ENCODE measurements around the gene TMCC2. TPM values are rescaled to one million over a fixed set of nuclear protein-coding genes. Genes with fewer than 3 reads are reported as not detected.

TMCC2 gene
- total and polyA plus RNA-seq, 9 donors, result 6.1 to 13.4 (median 10.7) TPM

DNA sequence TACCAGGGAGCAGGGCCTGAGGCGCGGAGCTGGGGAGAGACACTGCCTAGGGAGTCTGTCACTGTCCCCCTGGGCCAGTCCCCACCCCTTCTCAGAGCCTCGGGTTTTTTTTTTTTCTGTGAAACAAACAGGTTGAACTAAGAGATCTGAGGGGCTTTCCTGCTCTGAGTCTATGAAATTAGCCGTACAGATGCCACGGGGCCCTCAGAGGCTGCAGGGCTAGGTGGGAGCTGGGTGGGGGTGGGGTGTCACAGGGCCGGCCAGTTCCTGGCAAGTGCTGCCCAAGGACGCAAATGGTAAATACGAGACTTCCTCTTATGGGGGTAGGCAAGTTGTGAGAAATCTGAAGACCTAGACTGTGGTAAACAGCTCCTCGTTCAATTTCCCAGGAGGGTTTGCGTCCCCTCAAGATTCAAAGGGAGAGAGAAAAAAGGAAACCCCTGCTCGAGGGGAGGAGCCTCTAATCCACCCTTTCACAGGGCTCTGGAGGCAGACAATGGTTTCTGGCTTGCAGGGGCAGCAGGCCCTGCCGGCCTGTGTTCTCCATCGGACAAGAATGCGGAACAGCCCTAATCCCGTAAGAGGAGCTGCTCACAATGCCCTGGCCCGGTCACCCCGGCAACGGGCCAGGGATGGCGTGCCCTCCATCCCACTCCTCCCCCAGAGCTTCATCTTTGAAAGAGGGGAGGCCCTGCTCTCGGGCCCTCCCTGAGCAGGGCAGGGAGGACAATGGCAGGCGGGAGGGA, 86.0 kb downstream of the TMCC2 start:
- no peaks in the 10 kb centered on the region for H3K9me3 ChIP-seq (replicated peaks; ENCODE audit: control insufficient read depth, low read depth, low read length)
- DNase-seq, result peak; percentile 78
- 11% methylated on average over 13 of the region's 21 CpGs for WGBS (ENCODE audit: insufficient coverage)
- no peaks in the 10 kb centered on the region for H3K27me3 ChIP-seq (ENCODE audit: control insufficient read depth, insufficient read depth, low read length)
- H3K4me1 ChIP-seq (ENCODE audit: control insufficient read depth, insufficient read depth, low read length), result peaks cover 36% of the 10 kb centered on the region
- peak overlapping the region; percentile 18 for H3K4me3 ChIP-seq (ENCODE audit: low read length)
- H3K27ac ChIP-seq (ENCODE audit: low read length), result peak overlapping the region; percentile 86
- H3K36me3 ChIP-seq (ENCODE audit: control insufficient read depth, insufficient read depth, low read length), result no peaks in the 10 kb centered on the region

DNA sequence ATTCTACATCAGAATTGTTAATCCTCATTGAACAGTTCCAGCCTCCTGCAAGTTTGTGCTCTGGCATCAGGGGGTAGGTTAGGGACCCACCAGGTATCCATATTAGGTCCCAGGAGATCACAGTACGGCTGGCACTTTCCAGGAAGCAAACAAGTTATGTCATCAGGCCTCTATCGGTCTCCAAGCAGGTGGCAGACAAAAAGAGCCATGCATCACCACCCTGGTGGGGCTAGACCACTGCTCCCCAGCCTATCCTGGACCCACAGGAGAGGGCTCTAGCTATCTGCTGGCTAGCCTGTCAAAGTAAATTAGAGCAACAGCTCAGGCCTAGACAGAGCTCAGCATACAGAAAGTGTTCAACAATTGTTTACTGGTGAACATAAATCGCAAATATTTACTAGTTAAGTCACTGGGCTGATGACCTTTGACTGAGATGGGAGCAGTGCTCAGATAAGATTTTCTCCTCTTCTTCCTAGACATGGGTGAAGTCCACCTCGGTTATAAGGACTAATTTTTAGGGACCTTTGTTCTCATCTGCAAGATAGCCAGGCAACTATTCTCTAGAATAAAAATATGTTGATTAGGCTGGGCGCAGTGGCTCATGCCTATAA, 87.4 kb downstream of the TMCC2 start:
- Histone ChIP-seq H3K27ac (ENCODE audit: low read length) (no peak overlapping the region), H3K27me3 (ENCODE audit: control insufficient read depth, insufficient read depth, low read length) (peaks cover 4% of the 10 kb centered on the region), H3K9me3 (replicated peaks; ENCODE audit: control insufficient read depth, low read depth, low read length) (no peaks in the 10 kb centered on the region), H3K36me3 (ENCODE audit: control insufficient read depth, insufficient read depth, low read length) (no peaks in the 10 kb centered on the region), H3K4me1 (ENCODE audit: control insufficient read depth, insufficient read depth, low read length) (peaks cover 42% of the 10 kb centered on the region), H3K4me3 (ENCODE audit: low read length) (no peak overlapping the region)
- no peak for DNase-seq
- WGBS (ENCODE audit: insufficient coverage), result 85% methylated on average over 2 of the region's 5 CpGs

DNA sequence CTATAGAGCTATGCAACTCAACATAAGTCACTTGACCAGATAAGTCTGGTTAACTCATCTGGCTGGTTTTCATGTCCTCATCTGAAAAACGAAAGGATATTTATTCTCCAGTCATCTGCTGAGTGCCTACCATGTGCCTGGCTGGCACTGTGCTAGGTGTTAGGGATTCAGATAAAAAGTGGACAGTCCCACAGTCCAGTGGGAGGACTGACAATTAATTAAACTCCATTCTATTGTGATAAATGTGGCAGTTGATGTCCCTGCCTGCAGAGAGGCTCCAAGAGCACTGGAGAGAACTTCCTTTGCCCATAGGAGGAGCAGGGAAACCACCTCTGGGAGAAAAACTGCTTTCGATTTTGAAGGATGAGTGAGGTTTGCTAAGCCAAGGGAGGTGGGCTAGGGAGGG, 88.4 kb downstream of the TMCC2 start:
- no peak overlapping the region for H3K27ac ChIP-seq (ENCODE audit: low read length)
- H3K27me3 ChIP-seq (ENCODE audit: control insufficient read depth, insufficient read depth, low read length), result peaks cover 13% of the 10 kb centered on the region
- no peak overlapping the region for H3K4me3 ChIP-seq (ENCODE audit: low read length)
- WGBS (ENCODE audit: insufficient coverage), result 78% methylated on average over 1 of the region's 2 CpGs
- H3K4me1 ChIP-seq (ENCODE audit: control insufficient read depth, insufficient read depth, low read length), result peaks cover 46% of the 10 kb centered on the region
- no peaks in the 10 kb centered on the region for H3K36me3 ChIP-seq (ENCODE audit: control insufficient read depth, insufficient read depth, low read length)
- no peaks in the 10 kb centered on the region for H3K9me3 ChIP-seq (replicated peaks; ENCODE audit: control insufficient read depth, low read depth, low read length)
- DNase-seq, result no peak

DNA sequence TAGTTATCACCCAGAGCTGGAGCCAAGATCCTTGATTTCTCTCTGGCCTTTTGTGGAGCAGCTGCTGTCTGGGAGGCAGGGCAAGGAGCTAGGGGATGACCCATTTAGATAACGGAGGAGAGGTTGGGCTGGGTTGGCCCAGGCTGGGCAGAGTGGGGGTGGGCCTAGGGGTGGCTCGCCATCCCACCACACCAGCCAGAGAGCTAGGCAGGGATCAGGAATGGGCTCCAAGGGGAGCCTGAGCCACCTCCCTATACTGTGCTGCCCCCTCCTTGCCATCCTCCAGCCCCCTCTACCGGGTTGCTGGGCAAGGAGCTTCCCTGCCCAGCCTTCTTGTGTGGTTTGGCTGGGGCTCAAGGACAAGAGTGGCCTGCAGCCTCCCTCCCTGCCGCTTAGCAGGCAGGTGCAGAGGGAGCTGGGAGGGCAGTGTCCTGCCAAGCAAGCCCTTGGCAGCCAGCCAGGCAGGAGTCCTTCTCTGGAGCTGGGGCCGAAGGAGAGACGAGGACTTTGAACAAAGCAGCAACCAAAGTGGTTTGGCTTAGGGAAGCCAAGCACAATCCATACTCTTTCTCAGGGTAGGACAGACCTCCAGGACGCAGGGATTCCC, 89.7 kb downstream of the TMCC2 start:
- H3K27me3 ChIP-seq (ENCODE audit: control insufficient read depth, insufficient read depth, low read length), result peaks cover 13% of the 10 kb centered on the region
- H3K27ac ChIP-seq (ENCODE audit: low read length), result peak overlapping the region; percentile 17
- no peaks in the 10 kb centered on the region for H3K36me3 ChIP-seq (ENCODE audit: control insufficient read depth, insufficient read depth, low read length)
- peak; percentile 73 for DNase-seq
- H3K4me1 ChIP-seq (ENCODE audit: control insufficient read depth, insufficient read depth, low read length), result peaks cover 49% of the 10 kb centered on the region
- no peak overlapping the region for H3K4me3 ChIP-seq (ENCODE audit: low read length)
- 62% methylated on average over 3 of the region's 7 CpGs for WGBS (ENCODE audit: insufficient coverage)
- H3K9me3 ChIP-seq (replicated peaks; ENCODE audit: control insufficient read depth, low read depth, low read length), result no peaks in the 10 kb centered on the region

DNA sequence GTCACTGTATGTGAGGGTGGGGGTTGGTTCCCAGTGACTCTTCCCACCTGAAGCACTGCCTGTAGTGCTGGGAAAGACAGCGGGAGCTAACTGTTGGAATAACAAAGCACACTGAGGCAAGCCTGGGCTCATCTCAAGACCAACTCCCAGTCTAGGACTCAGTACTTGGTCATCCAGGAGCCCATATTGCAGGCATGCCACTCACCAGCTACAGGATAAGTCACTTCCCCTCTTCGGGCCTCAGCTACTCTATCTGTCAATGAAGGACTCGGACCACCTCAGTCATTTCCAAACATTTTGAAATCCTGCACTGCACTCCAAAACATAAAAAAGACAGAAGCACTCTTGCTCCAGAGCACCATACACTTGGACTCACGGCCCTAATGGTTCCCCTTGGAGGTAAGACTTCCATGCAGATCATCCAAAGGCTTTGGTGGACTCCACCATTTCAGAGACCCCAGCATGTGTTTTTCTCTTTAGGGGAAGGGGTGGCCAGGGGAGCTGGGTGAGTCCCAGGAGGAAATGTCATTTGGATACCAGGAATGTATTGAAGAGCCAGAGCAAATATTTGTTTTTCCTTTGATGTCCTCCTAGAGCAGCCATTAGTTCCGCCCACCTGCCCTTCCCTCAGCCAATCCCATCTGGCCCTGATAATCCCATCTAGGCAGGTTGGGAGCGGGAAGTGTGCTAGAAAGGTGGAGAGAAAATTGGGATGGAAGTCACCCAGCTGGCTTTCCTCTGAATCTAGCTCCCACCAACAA, 90.7 kb downstream of the TMCC2 start:
- H3K27me3 ChIP-seq (ENCODE audit: control insufficient read depth, insufficient read depth, low read length), result peaks cover 13% of the 10 kb centered on the region
- H3K4me3 ChIP-seq (ENCODE audit: low read length), result no peak overlapping the region
- no peak for DNase-seq
- 93% methylated on average over 3 of the region's 6 CpGs for WGBS (ENCODE audit: insufficient coverage)
- no peaks in the 10 kb centered on the region for H3K9me3 ChIP-seq (replicated peaks; ENCODE audit: control insufficient read depth, low read depth, low read length)
- no peak overlapping the region for H3K27ac ChIP-seq (ENCODE audit: low read length)
- no peaks in the 10 kb centered on the region for H3K36me3 ChIP-seq (ENCODE audit: control insufficient read depth, insufficient read depth, low read length)
- peaks cover 45% of the 10 kb centered on the region for H3K4me1 ChIP-seq (ENCODE audit: control insufficient read depth, insufficient read depth, low read length)

DNA sequence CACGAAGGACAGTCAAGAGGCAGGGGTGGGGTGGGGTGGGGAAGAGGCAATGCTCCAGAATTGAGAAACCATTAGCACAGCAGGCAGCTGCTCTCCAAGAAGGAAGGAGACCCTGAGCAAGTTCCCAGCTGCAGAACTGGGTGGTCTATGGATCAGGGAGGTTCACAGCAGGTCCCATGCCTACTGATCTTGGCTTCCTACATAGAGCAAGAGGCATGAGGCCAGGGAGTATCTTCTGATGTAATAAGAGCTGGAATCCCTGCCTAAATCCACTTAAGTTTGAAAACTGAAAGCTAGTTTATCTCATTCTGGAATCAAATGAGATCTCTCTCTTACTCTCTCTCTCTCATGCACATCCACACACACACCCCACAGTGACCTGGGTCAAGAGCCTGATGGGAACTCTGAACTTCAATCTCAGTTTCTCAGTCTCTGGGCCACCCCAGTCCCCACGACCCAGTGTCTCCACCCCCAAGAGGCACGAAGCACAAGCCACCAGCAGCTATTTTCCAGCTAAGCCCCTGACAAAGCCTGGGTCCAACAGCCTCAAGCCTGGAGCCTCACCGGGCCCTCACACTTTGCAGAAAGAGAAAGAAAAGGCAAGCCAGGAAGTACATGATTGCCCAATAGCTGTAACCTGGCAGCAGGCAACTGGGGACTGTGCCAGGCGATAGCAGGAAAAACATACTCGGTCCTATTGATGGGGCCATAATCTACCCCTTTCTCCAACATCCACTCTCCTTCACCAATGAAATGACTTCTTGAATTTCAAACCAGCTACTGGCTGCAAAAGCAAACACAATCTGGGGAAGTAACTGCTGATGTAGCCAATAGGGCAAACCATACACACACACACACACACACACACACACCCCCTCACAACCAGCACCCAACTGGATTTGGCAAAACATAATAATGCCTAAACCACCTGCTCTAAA, 91.6 kb downstream of the TMCC2 start:
- peak; percentile 62 for DNase-seq
- Histone ChIP-seq H3K4me1 (ENCODE audit: control insufficient read depth, insufficient read depth, low read length) (peaks cover 36% of the 10 kb centered on the region), H3K27ac (ENCODE audit: low read length) (no peak overlapping the region)

DNA sequence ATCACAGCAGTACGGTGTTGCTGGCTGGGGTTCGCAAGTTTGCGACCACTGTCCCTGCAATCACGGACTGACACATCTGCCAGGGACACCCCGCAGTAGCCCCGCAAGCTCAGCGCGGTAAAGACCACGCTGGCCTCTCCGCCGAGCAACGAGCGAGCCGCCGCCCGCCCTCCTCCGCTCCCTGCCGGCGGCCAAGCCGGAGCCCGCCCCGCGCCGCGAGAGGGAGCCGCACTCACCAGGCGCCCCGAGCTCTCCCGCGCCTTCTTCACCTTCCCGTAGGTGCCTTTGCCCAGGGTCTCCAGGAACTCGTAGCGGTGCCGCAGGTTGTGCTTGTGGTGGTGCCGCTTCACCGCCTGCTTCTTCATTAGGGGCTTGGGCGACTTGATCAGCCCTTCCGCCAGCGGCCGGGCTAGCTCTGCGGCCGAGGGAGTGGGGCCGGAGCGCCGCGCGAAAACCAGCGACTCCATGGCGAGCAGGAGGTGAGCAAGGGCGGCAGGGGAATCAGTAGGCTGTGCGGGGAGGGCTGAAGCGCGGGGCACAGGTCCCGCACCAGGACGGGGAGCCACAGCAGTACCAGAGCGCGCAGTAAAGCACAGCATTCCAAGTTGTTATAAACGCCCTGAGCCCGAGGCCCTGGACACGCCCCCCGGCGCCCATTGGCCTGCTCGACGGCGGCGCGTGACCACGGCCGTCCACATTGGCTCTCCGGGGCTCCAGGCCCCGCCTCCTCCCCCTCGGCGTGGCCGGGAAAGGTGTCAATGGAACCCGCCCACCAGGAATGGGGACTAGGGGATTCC, 93.6 kb downstream of the TMCC2 start, which contains the start of gene NUAK2:
Gene NUAK2, minus strand, starts transcription at position 584 of the 797 bp plus-strand sequence. Its CDS starts 117 bp downstream, at position 467.
- peaks cover 16% of the 10 kb centered on the region for H3K27me3 ChIP-seq (ENCODE audit: control insufficient read depth, insufficient read depth, low read length)
- H3K27ac ChIP-seq (ENCODE audit: low read length), result no peak within 1 kb of the TSS
- H3K4me3 ChIP-seq (ENCODE audit: low read length), result peak within 1 kb of the TSS; percentile 44
- no peaks in the 10 kb centered on the region for H3K36me3 ChIP-seq (ENCODE audit: control insufficient read depth, insufficient read depth, low read length)
- DNase-seq, result peak; percentile 88
- H3K4me1 ChIP-seq (ENCODE audit: control insufficient read depth, insufficient read depth, low read length), result peaks cover 36% of the 10 kb centered on the region
- H3K9me3 ChIP-seq (replicated peaks; ENCODE audit: control insufficient read depth, low read depth, low read length), result no peaks in the 10 kb centered on the region
- under 1% methylated on average over 73 of the region's 75 CpGs for WGBS (ENCODE audit: insufficient coverage)

More for the DNA sequence above, 91.6 kb downstream of the TMCC2 start:
- no peaks in the 10 kb centered on the region for H3K36me3 ChIP-seq (ENCODE audit: control insufficient read depth, insufficient read depth, low read length)
- peaks cover 13% of the 10 kb centered on the region for H3K27me3 ChIP-seq (ENCODE audit: control insufficient read depth, insufficient read depth, low read length)
- H3K4me3 ChIP-seq (ENCODE audit: low read length), result no peak overlapping the region
- 36% methylated on average over 5 of the region's 6 CpGs for WGBS (ENCODE audit: insufficient coverage)
- no peaks in the 10 kb centered on the region for H3K9me3 ChIP-seq (replicated peaks; ENCODE audit: control insufficient read depth, low read depth, low read length)

DNA sequence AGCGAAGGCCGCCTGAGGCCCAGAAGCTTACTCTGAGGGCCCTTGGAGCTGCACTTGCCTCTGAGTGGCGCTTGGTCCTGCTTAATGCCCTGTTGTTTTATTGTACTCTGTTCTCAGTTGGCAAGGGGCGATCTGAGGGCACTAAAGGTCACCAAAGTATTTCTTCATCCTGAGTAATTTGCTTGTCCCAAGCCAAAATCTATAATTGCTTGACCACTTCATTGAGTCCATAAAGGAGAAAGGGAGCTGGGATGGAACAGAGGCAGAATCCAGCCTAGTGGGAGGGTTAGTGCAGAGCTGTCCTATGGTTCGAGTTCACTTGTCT, 94.2 kb downstream of the TMCC2 start:
- Histone ChIP-seq H3K27me3 (ENCODE audit: control insufficient read depth, insufficient read depth, low read length) (peaks cover 21% of the 10 kb centered on the region), H3K4me3 (ENCODE audit: low read length) (no peak overlapping the region), H3K9me3 (replicated peaks; ENCODE audit: control insufficient read depth, low read depth, low read length) (no peaks in the 10 kb centered on the region), H3K4me1 (ENCODE audit: control insufficient read depth, insufficient read depth, low read length) (peaks cover 31% of the 10 kb centered on the region), H3K36me3 (ENCODE audit: control insufficient read depth, insufficient read depth, low read length) (no peaks in the 10 kb centered on the region), H3K27ac (ENCODE audit: low read length) (no peak overlapping the region)
- 40% methylated on average over 2 of the region's 5 CpGs for WGBS (ENCODE audit: insufficient coverage)
- DNase-seq, result no peak

Data from muscle of leg (tissue), 11 donors.